GDM1 (cell line): ENCODE data around the gene ARL17B.
"Not testable (repeated sequence)": the region's sequence is repeated elsewhere in the genome, so short reads cannot be mapped to it uniquely, and the experiment has no call there.

Source experiments
- DNase-seq: peaks from one replicate; lab custom pipeline; 2025; lab: John Stamatoyannopoulos, UW

Gene ARL17B

DNA sequence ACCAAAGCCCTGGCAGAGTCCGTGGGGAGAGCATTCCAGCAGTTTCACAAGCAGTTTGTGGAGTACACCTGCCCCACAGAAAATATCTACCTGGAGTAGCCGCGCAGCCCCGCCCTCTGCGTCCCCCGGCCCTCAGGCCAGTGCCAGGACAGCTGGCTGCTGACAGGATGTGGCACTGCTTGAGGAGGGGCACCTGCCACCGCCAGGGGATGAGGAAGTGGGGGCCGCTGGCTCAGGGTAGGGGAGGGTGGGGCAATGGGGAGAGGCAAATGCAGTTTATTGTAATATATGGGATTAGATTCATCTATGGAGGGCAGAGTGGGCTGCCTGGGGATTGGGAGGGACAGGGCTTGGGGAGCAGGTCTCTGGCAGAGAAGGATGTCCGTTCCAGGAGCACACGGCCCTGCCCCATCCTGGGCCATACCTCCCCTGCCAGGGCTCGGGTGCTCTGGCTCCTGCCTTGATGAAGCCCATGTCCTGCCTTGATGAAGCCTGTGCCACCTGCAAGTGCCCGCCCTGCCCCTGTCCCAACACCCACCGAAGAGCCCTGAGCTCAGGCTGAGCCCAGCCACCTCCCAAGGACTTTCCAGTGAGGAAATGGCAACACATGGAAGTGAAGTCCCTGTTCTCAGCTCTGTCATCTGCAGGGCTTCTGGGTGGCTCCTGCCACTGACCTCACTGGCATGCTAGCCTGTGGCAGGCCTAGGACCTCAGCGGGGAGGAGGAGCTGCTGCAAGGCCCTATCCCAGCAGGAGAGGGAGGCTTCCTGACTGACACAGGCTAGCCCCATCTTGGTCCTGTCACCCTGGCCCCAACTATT is 116.4 kb downstream of the ARL17B start:
- not testable (repeated sequence) for DNase-seq

DNA sequence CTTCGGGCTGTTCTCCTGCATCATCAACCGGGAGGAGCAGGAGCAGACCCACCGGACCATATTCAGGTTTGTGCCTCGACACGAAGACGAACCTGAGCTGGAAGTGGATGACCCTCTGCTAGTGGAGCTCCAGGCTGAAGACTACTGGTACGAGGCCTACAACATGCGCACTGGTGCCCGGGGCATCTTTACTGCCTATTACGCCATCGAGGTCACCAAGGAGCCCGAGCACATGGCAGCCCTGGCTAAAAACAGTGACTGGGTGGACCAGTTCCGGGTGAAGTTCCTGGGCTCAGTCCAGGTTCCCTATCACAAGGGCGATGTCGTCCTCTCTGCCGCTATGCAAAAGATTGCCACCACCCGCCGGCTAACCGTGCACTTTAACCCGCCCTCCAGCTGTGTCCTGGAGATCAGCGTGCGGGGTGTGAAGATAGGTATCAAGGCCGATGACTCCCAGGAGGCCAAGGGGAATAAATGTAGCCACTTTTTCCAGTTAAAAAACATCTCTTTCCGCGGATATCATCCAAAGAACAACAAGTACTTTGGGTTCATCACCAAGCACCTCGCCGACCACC is 117.1 kb downstream of the ARL17B start:
- DNase-seq = not testable (repeated sequence)

DNA sequence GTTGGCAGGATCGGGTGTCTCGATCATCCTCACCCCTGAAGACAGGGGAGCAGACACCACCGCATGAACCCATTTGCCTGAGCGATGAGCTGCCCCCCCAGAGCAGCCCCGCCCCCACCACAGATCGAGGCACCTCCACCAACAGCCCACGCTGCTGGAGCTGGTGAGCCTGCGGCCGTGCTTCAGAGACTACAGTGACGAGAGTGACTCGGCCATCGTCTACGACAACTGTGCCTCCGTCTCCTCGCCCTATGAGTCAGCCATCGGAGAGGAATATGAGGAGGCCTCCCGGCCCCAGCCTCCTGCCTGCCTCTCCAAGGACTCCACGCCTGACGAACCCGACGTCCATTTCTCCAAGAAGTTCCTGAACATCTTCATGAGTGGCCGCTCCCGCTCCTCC is 117.6 kb downstream of the ARL17B start:
- DNase-seq = not testable (repeated sequence)

DNA sequence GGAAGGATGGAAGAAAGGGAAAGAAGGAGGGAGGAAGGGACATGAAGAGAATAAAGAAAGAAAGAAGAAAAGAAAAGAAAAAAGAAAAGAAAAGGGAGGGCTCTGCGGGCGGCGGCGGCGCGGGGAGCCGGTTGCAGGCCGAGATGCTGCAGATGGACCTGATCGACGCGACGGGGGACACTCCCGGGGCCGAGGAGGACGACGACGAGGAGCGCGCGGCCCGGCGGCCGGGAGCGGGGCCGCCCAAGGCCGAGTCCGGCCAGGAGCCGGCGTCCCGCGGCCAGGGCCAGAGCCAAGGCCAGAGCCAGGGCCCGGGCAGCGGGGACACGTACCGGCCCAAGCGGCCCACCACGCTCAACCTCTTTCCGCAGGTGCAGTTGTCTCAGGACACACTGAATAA is 118.1 kb downstream of the ARL17B start:
- not testable (repeated sequence) for DNase-seq

DNA sequence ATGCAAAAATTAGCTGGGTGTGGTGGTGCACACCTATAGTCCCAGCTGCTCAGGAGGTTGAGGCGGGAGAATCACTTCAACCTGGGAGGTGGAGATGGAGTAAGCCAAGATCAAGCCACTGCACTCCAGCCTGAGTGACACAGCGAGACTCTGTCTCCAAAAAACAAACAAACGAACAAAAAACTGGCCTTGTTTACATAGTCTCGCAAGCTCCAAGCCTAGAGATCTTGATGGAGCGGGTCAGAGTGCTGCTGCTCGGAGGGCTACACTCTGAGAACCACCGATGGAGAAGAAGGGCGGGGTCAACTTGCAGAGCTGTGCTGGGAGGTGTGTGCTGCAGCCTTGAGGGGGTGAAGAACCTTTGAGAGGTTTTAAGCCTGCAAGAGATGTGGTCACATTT is 130.2 kb downstream of the ARL17B start:
- not testable (repeated sequence) for DNase-seq

DNA sequence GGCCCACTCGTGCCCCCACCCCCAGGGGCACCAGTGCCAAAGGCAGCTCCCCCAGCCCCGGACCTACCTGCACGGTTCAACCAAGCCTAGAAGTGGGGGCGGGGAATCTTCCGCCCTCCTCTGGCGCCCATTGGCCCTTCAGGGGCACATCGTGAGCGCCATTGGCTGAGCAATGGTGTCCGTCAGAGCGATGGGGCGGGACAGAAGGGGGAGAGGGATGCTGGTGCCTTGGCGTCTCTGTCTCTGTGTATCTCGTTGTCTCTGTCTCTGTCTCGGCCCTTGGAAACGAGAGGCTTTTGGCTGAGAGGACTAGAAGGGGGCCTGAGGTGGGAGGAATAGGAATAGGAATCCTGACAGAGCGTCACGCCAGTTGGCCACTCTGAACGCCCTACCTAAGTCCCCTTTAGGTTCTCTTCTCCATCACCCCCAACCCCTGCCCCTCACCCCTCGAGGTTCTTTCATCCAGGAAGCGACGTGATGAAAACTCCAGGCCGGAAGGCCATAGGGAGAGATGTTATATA is 136.2 kb downstream of the ARL17B start:
- DNase-seq = peak; percentile 88

DNA sequence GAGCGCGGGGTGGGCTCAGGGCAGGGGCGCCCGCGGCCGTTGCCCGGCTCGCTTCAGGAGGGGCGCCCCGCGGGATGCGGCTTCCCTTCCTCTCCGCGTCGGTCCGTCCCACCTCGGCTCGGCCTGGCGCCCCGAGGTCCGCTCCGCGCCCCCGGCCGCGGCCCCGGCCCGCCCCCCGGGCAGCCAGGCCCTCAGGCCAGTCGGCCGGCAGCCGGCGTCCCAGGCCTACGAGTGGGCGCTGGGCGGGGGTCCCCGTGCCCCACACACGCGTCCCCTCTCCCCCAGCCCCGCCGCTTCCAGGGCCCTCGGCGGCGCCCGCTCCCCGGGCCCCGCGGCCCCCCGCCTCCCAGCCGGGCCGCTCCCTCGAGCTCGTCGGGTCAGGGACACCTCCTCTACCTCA is 136.7 kb downstream of the ARL17B start:
- not testable (repeated sequence) for DNase-seq
